MM.1S (cell line): ENCODE measurements around the gene EPHA3.

Experiments used
- CTCF ChIP-seq: fragments of 300-600 bp; sonication (generic); IDR thresholded peaks from 2 replicates; pipeline ENCODE4 v1.5.1; 2016; ENCODE audit warnings: antibody characterized with exemption, low read length, mixed read lengths
- EZH2phosphoT487 ChIP-seq: fragments of 300-600 bp; sonication (generic); IDR thresholded peaks from 2 replicates; pipeline ENCODE4 v1.6.1; 2018; ENCODE audit warnings: antibody characterized with exemption, low read length

- TF ChIP-seq CTCF (no peak), EZH2phosphoT487 (no peak)
Observed at GRCh38 chr3:89227634-89228033, 120.2 kb downstream of the EPHA3 start.
